Ishikawa (cell line): ENCODE data around the gene TAB3.

Source experiments
- CREB1 ChIP-seq: IDR thresholded peaks from 2 replicates; pipeline ENCODE4 v1.6.1; 2012; ENCODE audit warnings: low read depth
- EP300 ChIP-seq: IDR thresholded peaks from 2 replicates; pipeline ENCODE4 v1.6.1; 2012; ENCODE audit warnings: borderline replicate concordance
- NFIC ChIP-seq: IDR thresholded peaks from 2 replicates; pipeline ENCODE4 v1.6.1; 2012
- RAD21 ChIP-seq: IDR thresholded peaks from 2 replicates; pipeline ENCODE4 v1.6.1; 2012; ENCODE audit warnings: low read depth
- TAF1 ChIP-seq: IDR thresholded peaks from 2 replicates; pipeline ENCODE4 v1.6.1; 2012; ENCODE audit warnings: low read depth, mild to moderate bottlenecking
- TEAD4 ChIP-seq: IDR thresholded peaks from 2 replicates; pipeline ENCODE4 v1.6.1; 2012
- ZBTB7A ChIP-seq: IDR thresholded peaks from 2 replicates; pipeline ENCODE4 v1.6.1; 2012; ENCODE audit warnings: low read depth

DNA sequence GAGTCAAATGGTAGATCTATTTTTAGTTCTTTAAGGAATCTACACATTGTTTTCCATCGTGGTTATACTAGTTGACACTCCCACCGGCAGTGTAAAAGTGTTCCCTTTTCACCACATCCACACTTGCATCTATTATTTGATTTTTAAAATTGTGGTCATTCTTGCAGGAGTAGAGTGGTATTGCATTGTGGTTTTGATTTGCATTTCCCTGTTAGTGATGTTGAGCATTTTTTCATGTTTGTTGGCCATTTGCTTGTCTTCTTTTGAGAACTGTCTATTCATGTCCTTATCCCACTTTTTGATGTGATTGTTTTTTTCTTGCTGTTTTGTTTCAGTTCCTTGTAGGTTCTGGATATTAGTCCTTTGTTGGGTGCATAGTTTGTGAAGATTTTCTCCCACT, 70.0 kb downstream of the TAB3 start:
- TF ChIP-seq TAF1: no peak
- no peak for TF ChIP-seq ZBTB7A
- no peak for TF ChIP-seq EP300
- no peak for TF ChIP-seq RAD21
- no peak for TF ChIP-seq NFIC
- TF ChIP-seq CREB1: no peak
- TF ChIP-seq TEAD4: no peak
